ENCODE measurements around the gene FAM185A.

Gene FAM185A

GRCh38 chr7:102821994-102822747 lies 73.4 kb downstream of the FAM185A start:
- DNase-seq (ENCODE audit: low read depth): no peak
- no peak for TF ChIP-seq CTCF (IDR thresholded peaks at IDR 0.05; ENCODE audit: insufficient read depth, low read depth, low read length, missing control alignments)
- H3K4me3 ChIP-seq (ENCODE audit: low read length): no peak overlapping the region

- TF ChIP-seq CTCF (IDR thresholded peaks at IDR 0.05; ENCODE audit: insufficient read depth, low read depth, low read length, missing control alignments): no peak
- no peak for DNase-seq (ENCODE audit: low read depth)
- H3K4me3 ChIP-seq (ENCODE audit: low read length): no peak overlapping the region
Observed at GRCh38 chr7:102823390-102824119, 74.8 kb downstream of the FAM185A start.

GRCh38 chr7:102828286-102828685 lies 79.5 kb downstream of the FAM185A start:
- no peak overlapping the region for H3K4me3 ChIP-seq (ENCODE audit: low read length)
- no peak for TF ChIP-seq CTCF (IDR thresholded peaks at IDR 0.05; ENCODE audit: insufficient read depth, low read depth, low read length, missing control alignments)
- peak; percentile 15 for DNase-seq (ENCODE audit: low read depth)

GRCh38 chr7:102829075-102829474 lies 80.3 kb downstream of the FAM185A start:
- no peak overlapping the region for H3K4me3 ChIP-seq (ENCODE audit: low read length)
- DNase-seq (ENCODE audit: low read depth): no peak
- no peak for TF ChIP-seq CTCF (IDR thresholded peaks at IDR 0.05; ENCODE audit: insufficient read depth, low read depth, low read length, missing control alignments)

DNA sequence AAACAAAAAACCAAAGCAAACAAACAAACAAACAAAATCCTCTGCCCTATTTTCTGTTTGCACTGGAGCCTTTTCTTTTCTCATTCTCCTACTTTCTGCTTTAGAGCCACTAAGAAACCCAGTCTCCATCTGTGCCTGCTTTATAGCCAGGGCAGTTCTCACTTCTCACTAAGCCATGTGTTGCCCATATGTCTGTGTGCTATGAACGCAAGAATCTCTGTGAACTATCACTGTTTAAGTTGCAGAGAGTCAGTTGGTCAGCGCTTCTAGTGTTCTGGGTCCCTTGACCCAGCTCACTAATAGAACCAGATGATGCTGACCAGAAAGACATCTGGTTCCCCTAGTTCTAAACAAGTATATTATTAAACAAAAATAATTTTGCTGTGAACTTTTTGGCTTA lies 81.4 kb downstream of the FAM185A start:
- DNase-seq (ENCODE audit: low read depth): no peak
- no peak for TF ChIP-seq CTCF (IDR thresholded peaks at IDR 0.05; ENCODE audit: insufficient read depth, low read depth, low read length, missing control alignments)
- no peak overlapping the region for H3K4me3 ChIP-seq (ENCODE audit: low read length)

DNA sequence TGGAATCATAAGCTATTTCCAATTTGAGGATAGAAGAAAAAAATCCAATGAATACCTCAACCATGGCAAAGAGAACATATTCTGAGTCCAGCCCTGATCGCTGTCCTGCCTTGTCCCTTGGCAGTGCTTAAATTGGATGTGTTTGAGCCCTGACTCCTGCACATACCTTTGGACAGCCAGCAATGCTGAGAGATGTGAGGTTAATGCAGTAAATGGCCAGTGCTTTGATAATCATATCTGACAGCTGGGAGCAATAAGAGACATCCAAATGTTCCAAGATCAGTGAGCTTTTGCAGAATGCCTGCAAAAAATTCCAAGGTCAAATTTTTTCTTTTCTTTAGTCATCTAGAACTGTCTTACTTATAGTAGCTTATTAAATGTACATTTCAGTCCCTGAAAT lies 83.9 kb downstream of the FAM185A start:
- H3K4me3 ChIP-seq (ENCODE audit: low read length): no peak overlapping the region
- DNase-seq (ENCODE audit: low read depth): no peak
- no peak for TF ChIP-seq CTCF (IDR thresholded peaks at IDR 0.05; ENCODE audit: insufficient read depth, low read depth, low read length, missing control alignments)
